ENCODE measurements around the gene ABCC6. TPM values are rescaled to one million over a fixed set of nuclear protein-coding genes. Genes with fewer than 3 reads are reported as not detected.

Gene ABCC6
- total and polyA plus RNA-seq, 4 donors = 50.6 to 162 (median 95.9) TPM

DNA sequence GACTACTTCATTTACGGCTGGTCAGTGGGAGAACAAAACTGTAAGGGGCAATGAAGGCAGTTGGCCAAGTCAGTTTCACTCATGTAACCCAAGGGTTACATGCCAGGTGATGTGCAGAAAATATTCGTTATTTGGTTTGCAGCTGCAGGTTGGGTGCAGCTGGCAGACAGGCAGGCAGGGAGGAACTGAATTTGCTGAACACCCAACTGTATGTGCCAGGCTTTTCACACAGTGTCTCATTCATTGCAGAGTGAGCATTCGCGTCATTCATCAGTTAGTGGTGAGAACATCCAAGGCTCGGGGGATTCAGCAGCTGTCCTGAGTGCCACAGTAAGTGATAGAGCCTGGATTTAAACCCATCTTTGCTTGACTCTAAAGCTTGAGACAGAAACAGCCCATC, 59.7 kb downstream of the ABCC6 start:
- TF ChIP-seq TAF1 (conservative IDR thresholded peaks at IDR 0.05) = no peak
- TF ChIP-seq, protein P1, sequence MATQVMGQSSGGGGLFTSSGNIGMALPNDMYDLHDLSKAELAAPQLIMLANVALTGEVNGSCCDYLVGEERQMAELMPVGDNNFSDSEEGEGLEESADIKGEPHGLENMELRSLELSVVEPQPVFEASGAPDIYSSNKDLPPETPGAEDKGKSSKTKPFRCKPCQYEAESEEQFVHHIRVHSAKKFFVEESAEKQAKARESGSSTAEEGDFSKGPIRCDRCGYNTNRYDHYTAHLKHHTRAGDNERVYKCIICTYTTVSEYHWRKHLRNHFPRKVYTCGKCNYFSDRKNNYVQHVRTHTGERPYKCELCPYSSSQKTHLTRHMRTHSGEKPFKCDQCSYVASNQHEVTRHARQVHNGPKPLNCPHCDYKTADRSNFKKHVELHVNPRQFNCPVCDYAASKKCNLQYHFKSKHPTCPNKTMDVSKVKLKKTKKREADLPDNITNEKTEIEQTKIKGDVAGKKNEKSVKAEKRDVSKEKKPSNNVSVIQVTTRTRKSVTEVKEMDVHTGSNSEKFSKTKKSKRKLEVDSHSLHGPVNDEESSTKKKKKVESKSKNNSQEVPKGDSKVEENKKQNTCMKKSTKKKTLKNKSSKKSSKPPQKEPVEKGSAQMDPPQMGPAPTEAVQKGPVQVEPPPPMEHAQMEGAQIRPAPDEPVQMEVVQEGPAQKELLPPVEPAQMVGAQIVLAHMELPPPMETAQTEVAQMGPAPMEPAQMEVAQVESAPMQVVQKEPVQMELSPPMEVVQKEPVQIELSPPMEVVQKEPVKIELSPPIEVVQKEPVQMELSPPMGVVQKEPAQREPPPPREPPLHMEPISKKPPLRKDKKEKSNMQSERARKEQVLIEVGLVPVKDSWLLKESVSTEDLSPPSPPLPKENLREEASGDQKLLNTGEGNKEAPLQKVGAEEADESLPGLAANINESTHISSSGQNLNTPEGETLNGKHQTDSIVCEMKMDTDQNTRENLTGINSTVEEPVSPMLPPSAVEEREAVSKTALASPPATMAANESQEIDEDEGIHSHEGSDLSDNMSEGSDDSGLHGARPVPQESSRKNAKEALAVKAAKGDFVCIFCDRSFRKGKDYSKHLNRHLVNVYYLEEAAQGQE (IDR thresholded peaks at IDR 0.05) = no peak
- TF ChIP-seq NR2F2 (IDR thresholded peaks at IDR 0.05) = no peak
- TF ChIP-seq RAD21 (IDR thresholded peaks at IDR 0.05) = no peak
- TF ChIP-seq FOXA2 (IDR thresholded peaks at IDR 0.05) = no peak
- TF ChIP-seq HNF4A (conservative IDR thresholded peaks at IDR 0.05) = no peak
- TF ChIP-seq GABPA (IDR thresholded peaks at IDR 0.05 in 1 of 2, conservative IDR thresholded peaks at IDR 0.05 in 1 of 2) = no peak
- TF ChIP-seq, protein P2, sequence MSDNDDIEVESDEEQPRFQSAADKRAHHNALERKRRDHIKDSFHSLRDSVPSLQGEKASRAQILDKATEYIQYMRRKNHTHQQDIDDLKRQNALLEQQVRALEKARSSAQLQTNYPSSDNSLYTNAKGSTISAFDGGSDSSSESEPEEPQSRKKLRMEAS (IDR thresholded peaks at IDR 0.05) = no peak
- TF ChIP-seq YY1 (IDR thresholded peaks at IDR 0.05) = no peak
- TF ChIP-seq, protein P3, sequence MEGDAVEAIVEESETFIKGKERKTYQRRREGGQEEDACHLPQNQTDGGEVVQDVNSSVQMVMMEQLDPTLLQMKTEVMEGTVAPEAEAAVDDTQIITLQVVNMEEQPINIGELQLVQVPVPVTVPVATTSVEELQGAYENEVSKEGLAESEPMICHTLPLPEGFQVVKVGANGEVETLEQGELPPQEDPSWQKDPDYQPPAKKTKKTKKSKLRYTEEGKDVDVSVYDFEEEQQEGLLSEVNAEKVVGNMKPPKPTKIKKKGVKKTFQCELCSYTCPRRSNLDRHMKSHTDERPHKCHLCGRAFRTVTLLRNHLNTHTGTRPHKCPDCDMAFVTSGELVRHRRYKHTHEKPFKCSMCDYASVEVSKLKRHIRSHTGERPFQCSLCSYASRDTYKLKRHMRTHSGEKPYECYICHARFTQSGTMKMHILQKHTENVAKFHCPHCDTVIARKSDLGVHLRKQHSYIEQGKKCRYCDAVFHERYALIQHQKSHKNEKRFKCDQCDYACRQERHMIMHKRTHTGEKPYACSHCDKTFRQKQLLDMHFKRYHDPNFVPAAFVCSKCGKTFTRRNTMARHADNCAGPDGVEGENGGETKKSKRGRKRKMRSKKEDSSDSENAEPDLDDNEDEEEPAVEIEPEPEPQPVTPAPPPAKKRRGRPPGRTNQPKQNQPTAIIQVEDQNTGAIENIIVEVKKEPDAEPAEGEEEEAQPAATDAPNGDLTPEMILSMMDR (IDR thresholded peaks at IDR 0.05; ENCODE audit: low read depth, low read length, missing input control) = no peak
- no peak for TF ChIP-seq RXRA (IDR thresholded peaks at IDR 0.05)

DNA sequence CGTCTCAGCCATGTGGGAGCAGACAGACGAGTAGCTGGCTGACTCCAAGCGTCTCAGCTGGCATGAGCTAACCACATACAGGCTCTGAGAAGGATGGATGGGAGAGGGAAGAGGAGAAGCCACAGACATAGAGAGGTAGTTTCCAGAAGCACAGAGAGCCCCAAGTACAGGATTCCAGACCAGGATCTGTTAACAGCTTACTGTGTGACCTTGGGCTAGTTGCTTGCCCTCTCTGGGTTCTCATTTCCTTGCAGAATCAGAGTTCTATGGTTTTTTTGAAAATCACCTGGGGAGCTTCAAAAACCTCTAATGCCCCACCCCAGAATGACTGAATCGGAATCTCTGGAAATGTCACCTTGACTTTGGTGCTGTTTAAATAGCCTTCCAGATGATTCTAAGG, 60.2 kb downstream of the ABCC6 start:
- Histone ChIP-seq H3K9ac (ENCODE audit: low read depth in 1 of 2, low read length in 2 of 2) (no peak overlapping the region), H3K27ac (ENCODE audit: low read depth in 1 of 2, low read length in 2 of 2) (no peak overlapping the region), H3K4me3 (ENCODE audit: low read depth in 1 of 3, low read length in 3 of 3) (no peak overlapping the region), H3K36me3 (ENCODE audit: control insufficient read depth in 4 of 4, insufficient read depth in 3 of 4, low read depth in 1 of 4, low read length in 3 of 4) (peaks cover 10 to 92% (median 67%) of the 10 kb centered on the region in 4 donors), H3K27me3 (ENCODE audit: control insufficient read depth in 4 of 4, insufficient read depth in 4 of 4, low read length in 3 of 4) (no peaks in the 10 kb centered on the region), H3K4me1 (ENCODE audit: control insufficient read depth in 4 of 4, insufficient read depth in 4 of 4, low read length in 3 of 4) (no peaks in the 10 kb centered on the region), H3K9me3 (ENCODE audit: control insufficient read depth in 4 of 4, low read length in 3 of 4) (no peaks in the 10 kb centered on the region)
- WGBS = 94% methylated on average over 4 of the region's 4 CpGs
- TF ChIP-seq, protein P4, sequence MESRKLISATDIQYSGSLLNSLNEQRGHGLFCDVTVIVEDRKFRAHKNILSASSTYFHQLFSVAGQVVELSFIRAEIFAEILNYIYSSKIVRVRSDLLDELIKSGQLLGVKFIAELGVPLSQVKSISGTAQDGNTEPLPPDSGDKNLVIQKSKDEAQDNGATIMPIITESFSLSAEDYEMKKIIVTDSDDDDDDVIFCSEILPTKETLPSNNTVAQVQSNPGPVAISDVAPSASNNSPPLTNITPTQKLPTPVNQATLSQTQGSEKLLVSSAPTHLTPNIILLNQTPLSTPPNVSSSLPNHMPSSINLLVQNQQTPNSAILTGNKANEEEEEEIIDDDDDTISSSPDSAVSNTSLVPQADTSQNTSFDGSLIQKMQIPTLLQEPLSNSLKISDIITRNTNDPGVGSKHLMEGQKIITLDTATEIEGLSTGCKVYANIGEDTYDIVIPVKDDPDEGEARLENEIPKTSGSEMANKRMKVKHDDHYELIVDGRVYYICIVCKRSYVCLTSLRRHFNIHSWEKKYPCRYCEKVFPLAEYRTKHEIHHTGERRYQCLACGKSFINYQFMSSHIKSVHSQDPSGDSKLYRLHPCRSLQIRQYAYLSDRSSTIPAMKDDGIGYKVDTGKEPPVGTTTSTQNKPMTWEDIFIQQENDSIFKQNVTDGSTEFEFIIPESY (IDR thresholded peaks at IDR 0.05) = no peak
- TF ChIP-seq, protein P5, sequence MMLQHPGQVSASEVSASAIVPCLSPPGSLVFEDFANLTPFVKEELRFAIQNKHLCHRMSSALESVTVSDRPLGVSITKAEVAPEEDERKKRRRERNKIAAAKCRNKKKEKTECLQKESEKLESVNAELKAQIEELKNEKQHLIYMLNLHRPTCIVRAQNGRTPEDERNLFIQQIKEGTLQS (IDR thresholded peaks at IDR 0.05) = no peak
- TF ChIP-seq RAD21 (IDR thresholded peaks at IDR 0.05) (no peak), HNF4G (IDR thresholded peaks at IDR 0.05) (no peak), EGR1 (IDR thresholded peaks at IDR 0.05; ENCODE audit: low read depth in 2 of 2) (no peak), FOXA2 (IDR thresholded peaks at IDR 0.05) (no peak), FOXA1 (IDR thresholded peaks at IDR 0.05) (no peak), SP1 (IDR thresholded peaks at IDR 0.05) (no peak), TAF1 (conservative IDR thresholded peaks at IDR 0.05) (no peak), YY1 (IDR thresholded peaks at IDR 0.05) (no peak), HNF4A (conservative IDR thresholded peaks at IDR 0.05) (no peak)
- TF ChIP-seq, protein P2 (IDR thresholded peaks at IDR 0.05) = no peak
- TF ChIP-seq, protein P1 (IDR thresholded peaks at IDR 0.05) = no peak
- DNase-seq (ENCODE audit: low spot score) = no peak

More for the DNA sequence above, 59.7 kb downstream of the ABCC6 start:
- no peak overlapping the region for H3K9ac ChIP-seq (ENCODE audit: low read depth in 1 of 2, low read length in 2 of 2)
- H3K4me1 ChIP-seq (ENCODE audit: control insufficient read depth in 4 of 4, insufficient read depth in 4 of 4, low read length in 3 of 4) = no peaks in the 10 kb centered on the region
- H3K27me3 ChIP-seq (ENCODE audit: control insufficient read depth in 4 of 4, insufficient read depth in 4 of 4, low read length in 3 of 4) = no peaks in the 10 kb centered on the region
- no peak for DNase-seq (ENCODE audit: low spot score)
- 86% methylated on average over 5 of the region's 5 CpGs for WGBS
- H3K4me3 ChIP-seq (ENCODE audit: low read depth in 1 of 3, low read length in 3 of 3) = no peak overlapping the region
- H3K9me3 ChIP-seq (ENCODE audit: control insufficient read depth in 4 of 4, low read length in 3 of 4) = no peaks in the 10 kb centered on the region
- peaks cover 10 to 92% (median 65%) of the 10 kb centered on the region in 4 donors for H3K36me3 ChIP-seq (ENCODE audit: control insufficient read depth in 4 of 4, insufficient read depth in 3 of 4, low read depth in 1 of 4, low read length in 3 of 4)
- no peak overlapping the region for H3K27ac ChIP-seq (ENCODE audit: low read depth in 1 of 2, low read length in 2 of 2)
